ENCODE results near the gene UBE2C.

Gene UBE2C

GRCh38 chr20:45813489-45813888, 1.0 kb downstream of the UBE2C start:
- TF ChIP-seq TOX (CRISPR knock-in tag; IDR thresholded peaks at IDR 0.05; ENCODE audit: borderline replicate concordance) (no peak), CREB5 (CRISPR knock-in tag; IDR thresholded peaks at IDR 0.05; ENCODE audit: low read depth) (no peak), TCF4 (CRISPR knock-in tag; IDR thresholded peaks at IDR 0.05; ENCODE audit: borderline replicate concordance) (no peak), CSDC2 (CRISPR knock-in tag; IDR thresholded peaks at IDR 0.05) (no peak), ZNF70 (CRISPR knock-in tag; IDR thresholded peaks at IDR 0.05) (no peak), ZC3H10 (CRISPR knock-in tag; IDR thresholded peaks at IDR 0.05) (no peak), ZFP3 (CRISPR knock-in tag; IDR thresholded peaks at IDR 0.05) (no peak), CSRNP3 (CRISPR knock-in tag; IDR thresholded peaks at IDR 0.05) (no peak), ZFP30 (CRISPR knock-in tag; IDR thresholded peaks at IDR 0.05) (no peak), TSHZ2 (CRISPR knock-in tag; IDR thresholded peaks at IDR 0.05) (no peak), OSR1 (CRISPR knock-in tag; IDR thresholded peaks at IDR 0.05) (no peak), RARB (CRISPR knock-in tag; IDR thresholded peaks at IDR 0.05) (no peak), GLIS3 (CRISPR knock-in tag; IDR thresholded peaks at IDR 0.05) (no peak)
- no peak for ATAC-seq

GRCh38 chr20:45814314-45814713, 1.9 kb downstream of the UBE2C start:
- no peak for ATAC-seq
- no peak for TF ChIP-seq ISL1 (CRISPR knock-in tag; IDR thresholded peaks at IDR 0.05)
- TF ChIP-seq RARB (CRISPR knock-in tag; IDR thresholded peaks at IDR 0.05) = no peak
- no peak for TF ChIP-seq GLIS3 (CRISPR knock-in tag; IDR thresholded peaks at IDR 0.05)
- TF ChIP-seq ZFP30 (CRISPR knock-in tag; IDR thresholded peaks at IDR 0.05) = no peak
- no peak for TF ChIP-seq ZFP3 (CRISPR knock-in tag; IDR thresholded peaks at IDR 0.05)
- no peak for TF ChIP-seq ARNTL (CRISPR knock-in tag; IDR thresholded peaks at IDR 0.05; ENCODE audit: borderline replicate concordance, low read depth)
- no peak for TF ChIP-seq CSDC2 (CRISPR knock-in tag; IDR thresholded peaks at IDR 0.05)
- TF ChIP-seq TOX (CRISPR knock-in tag; IDR thresholded peaks at IDR 0.05; ENCODE audit: borderline replicate concordance) = no peak
- TF ChIP-seq PATZ1 (CRISPR knock-in tag; IDR thresholded peaks at IDR 0.05; ENCODE audit: borderline replicate concordance) = no peak
- no peak for TF ChIP-seq TCF4 (CRISPR knock-in tag; IDR thresholded peaks at IDR 0.05; ENCODE audit: borderline replicate concordance)
- TF ChIP-seq ZC3H10 (CRISPR knock-in tag; IDR thresholded peaks at IDR 0.05) = no peak
- TF ChIP-seq ZNF565 (CRISPR knock-in tag; conservative IDR thresholded peaks at IDR 0.05; ENCODE audit: low read depth) = no peak
- no peak for TF ChIP-seq ESRRG (CRISPR knock-in tag; IDR thresholded peaks at IDR 0.05)
- TF ChIP-seq TSHZ2 (CRISPR knock-in tag; IDR thresholded peaks at IDR 0.05) = no peak
- TF ChIP-seq PPARA (CRISPR knock-in tag; IDR thresholded peaks at IDR 0.05; ENCODE audit: borderline replicate concordance) = no peak
- TF ChIP-seq CSRNP3 (CRISPR knock-in tag; IDR thresholded peaks at IDR 0.05) = no peak
- TF ChIP-seq ZNF8 (CRISPR knock-in tag; IDR thresholded peaks at IDR 0.05) = no peak
- no peak for TF ChIP-seq POU6F1 (CRISPR knock-in tag; IDR thresholded peaks at IDR 0.05; ENCODE audit: borderline replicate concordance, low read depth)

All from SK-N-SH treated with all-trans-retinoic acid at 6 μM for 48 hours (cell line).